GM19351 (cell line): ENCODE data around the gene DDTL.
"Not testable (repeated sequence)": the region's sequence is repeated elsewhere in the genome, so short reads cannot be mapped to it uniquely, and the experiment has no call there.

ENCODE experiments used
- ATAC-seq: cut with Tn5 transposase; IDR thresholded peaks from one replicate; pipeline ENCODE4 v1.9.1; 2021; ENCODE audit warnings: mild to moderate bottlenecking, moderate library complexity; ENCODE audit not compliant: unreplicated experiment

The DDTL gene

GRCh38 chr22:23966568-23966967 is at the start of gene DDTL:
Gene DDTL (plus strand): TSS chr22:23966888. CDS start chr22:23966915, 27 bp downstream.
- peak; percentile 90 for ATAC-seq

- ATAC-seq: not testable (repeated sequence)
Observed at GRCh38 chr22:23920267-23920611, 46.4 kb upstream of the DDTL start.

GRCh38 chr22:23921586-23922201 is 45.0 kb upstream of the DDTL start:
- not testable (repeated sequence) for ATAC-seq

DNA sequence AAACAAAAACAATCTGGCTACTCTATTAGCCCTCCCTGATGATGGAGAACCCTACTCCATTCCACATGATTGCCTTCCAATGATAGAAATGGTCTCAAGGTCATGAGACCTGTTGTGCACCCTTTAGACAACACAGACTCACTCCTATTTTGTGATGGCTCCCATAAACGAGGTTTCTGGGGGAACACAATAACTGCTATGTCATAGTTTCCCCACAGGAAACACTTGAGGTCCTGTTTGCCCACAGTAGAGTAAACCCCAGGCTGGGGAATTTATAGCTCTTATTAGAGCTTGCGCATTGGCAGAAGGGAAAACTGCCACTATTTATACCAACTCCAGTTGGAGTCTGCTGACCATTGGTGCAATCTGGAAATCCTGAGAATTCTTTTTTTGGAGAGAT is 43.8 kb upstream of the DDTL start:
- no peak for ATAC-seq

- no peak for ATAC-seq
Observed at GRCh38 chr22:23925020-23925606, 41.6 kb upstream of the DDTL start.

DNA sequence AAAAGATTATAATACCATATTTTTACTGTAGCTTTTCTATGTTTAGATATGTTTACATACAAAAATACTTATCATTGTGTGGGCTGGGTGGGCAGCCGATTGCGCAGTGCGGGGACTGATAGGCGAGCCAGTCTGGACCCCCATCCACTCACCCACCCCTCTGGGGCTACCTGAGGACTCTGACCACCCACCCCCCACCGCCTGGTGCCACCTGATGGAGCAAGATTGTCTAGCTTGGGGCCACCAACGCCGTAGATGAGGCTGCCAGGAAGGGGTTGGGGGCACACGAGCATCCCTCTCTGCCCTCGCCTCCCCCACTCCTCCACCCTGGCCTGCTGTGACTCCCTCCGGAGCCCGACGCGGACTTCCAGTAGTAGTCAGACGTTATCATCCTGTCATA is 40.1 kb upstream of the DDTL start:
- ATAC-seq: no peak

DNA sequence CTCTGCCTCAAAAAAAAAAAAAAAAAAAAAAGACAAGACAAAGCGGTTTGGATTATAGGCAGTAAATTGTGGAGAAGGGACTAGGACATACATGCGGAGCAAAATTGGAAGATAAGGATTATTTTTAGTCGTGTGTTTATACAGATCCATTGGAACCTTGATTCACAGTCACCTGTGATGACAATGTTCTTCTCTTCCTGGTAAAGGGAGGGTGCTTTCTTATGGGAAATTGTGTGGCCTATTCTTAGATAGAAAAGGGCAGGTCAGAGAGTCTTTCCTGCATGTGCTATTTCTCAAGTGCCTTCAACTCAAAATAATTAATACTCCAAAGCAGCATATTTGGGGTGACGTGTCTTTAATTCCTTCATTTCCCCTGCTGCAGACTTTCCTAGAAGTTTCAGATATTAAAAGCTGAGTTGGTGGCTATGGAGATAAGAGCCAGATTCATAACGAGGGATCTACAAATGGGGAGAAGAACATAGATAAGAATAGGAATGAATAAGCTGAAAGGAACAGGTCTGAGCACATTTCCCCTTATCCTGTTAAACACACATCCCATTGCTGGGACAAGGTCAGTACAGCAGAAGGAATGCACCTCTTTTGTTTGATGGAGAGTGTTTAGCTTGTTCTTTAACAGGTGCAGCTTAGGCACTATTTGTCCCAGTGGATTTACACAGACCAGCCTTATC is 28.2 kb upstream of the DDTL start:
- ATAC-seq: no peak

- ATAC-seq: no peak
Observed at GRCh38 chr22:23939017-23939357, 27.7 kb upstream of the DDTL start.

DNA sequence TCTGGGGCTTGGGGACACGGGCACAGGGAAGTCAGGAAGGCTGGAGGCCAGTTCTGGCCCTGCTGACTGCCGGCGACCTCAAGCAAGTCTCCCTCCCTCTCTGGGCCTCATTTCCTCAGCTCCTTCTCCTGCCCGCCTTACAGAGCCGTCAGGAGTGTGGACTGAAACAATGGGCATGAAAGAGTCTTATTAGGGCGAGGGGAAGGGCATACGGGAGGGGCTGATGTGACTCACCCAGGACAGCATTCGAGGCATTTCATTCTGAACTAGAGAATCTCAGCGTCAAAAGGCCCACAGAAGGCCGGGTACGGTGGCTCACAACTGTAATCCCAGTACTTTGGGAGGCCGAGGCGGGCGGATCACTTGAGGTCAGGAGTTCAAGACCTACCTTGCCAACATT is 26.5 kb upstream of the DDTL start:
- ATAC-seq: not testable (repeated sequence)

DNA sequence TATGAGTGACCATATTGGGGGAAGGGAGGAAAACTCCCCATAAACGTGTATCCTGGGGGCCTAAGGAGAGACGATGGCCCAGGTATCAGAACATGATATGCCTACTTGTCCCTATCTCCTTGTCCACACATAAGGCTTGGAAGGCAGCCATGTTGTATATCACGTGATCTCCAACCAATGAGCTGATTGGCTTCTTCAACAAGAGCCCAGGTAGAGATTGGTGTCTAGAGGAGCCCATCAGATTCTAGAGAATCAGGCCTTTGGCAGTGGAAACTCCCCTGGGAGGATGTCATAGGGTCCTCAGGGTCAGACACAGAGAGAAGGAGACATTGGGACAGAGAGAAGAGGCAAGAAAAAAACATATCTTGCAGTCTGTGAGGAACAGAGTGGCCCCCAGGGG is 19.3 kb upstream of the DDTL start:
- not testable (repeated sequence) for ATAC-seq

DNA sequence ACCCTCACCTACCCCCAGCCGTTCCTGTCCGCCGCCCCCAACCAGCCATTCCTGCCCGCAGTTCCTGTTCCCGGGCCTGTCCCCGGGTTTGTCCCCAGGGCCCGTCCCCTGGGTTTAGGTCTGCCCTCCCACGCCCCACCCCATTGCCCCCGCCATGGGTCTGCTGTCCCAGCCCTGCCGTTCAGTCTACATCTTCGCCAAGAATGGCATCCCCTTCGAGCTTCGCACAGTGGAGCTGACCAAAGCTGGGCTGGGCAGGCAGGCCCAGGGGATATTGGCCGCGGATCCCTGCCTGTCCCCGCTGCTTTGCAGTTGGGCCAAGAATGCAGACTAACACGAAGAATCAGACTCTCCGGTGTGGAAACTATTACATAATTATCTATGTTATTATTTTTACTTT is 16.9 kb upstream of the DDTL start:
- ATAC-seq: not testable (repeated sequence)

DNA sequence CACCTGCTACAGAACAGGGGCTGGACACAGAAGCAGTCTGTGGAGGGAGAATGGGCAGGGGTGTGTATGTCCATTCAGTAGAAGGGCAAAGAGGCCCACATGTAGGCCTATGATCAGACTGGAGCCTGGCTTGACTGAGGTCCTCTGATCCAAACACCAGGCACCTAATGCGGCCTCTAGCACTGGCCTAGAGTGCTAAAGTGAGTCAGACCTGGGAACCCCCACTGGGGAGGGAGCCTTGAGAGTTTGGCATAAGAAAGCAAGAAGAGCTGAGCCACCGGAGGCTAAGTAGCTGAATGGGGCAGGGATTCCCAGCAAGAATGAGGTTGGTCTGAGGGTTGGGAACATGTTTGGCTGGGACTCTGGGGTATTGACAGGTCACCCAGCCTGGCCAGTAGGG is 15.3 kb upstream of the DDTL start:
- not testable (repeated sequence) for ATAC-seq

DNA sequence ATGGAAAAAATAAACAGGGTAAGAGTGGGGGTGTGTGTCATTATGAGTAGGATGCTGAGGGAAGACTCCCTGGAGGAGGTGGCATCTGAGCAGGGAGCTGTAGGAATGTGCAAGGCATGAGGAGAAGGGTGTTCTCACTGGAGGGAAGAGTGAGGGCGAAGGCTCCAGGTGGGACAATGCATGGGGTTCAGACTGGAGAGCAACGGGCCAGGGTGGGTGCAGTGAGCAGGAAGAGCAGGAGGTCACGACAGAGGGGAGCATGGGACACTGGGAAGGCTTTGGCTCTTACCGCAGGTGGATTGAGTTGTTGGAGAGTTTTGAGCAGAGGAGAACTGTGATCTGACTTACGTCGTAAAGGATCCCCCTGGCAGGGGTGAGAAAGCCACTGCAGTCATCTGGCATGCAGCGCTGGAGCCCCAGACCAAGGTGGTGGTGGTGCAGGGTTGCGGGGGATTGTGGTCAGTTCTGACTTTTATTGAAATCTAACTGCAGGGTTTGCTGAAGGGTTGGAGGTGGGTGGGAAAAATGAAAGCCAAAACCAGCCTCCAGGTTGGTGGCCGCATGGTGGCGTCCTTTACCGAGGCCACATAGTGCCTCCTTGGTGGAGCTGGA is 13.8 kb upstream of the DDTL start:
- ATAC-seq: not testable (repeated sequence)

DNA sequence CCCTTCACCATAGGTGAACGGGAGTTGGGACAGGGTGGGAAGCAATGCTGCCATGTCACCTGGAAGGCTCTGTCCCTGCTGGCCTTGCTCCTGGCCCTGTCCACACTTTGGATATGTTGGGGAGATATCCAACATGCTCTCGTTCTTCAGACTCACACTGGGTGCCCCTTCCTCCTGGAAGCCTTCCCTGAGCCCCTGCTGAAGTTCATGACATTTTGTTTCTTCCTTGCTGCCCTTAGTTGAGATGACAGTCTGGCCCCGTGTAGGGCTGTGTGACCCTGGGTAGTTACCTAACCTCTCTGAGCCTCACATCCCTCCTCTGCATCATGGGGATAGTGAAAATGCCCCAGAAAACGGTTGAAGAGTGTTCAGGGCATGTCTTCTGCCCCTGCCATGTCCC is 13.2 kb upstream of the DDTL start:
- not testable (repeated sequence) for ATAC-seq

DNA sequence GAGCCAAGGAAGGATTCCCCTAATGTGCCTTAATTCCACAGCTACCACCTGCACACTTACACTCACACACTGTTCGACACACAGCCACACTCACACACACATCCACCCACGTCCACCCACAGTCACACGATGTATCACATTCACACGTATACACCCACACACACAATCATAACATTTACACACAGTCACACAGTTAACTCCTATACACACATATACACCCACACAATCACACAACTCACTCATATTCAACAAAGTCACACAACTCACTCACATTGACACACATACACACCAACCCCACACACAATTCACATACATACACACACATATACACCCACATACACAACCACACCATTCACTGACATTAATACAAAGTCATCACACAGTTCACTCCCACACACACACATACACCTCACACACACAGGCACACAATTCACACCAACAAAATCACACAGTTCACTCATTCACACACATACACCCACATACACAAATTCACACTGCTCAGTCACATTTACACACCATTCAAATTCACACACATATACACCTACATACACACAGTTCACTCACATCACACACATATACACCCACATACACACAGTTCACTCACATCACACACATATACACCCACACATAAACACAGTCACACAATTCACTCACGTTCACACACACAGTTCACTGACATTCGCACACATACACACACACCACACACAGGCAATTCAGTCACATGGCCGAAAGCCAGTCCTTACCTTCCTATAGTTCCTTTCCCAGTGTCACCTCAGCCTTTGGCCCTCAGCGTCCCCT is 12.3 kb upstream of the DDTL start:
- ATAC-seq: not testable (repeated sequence)

DNA sequence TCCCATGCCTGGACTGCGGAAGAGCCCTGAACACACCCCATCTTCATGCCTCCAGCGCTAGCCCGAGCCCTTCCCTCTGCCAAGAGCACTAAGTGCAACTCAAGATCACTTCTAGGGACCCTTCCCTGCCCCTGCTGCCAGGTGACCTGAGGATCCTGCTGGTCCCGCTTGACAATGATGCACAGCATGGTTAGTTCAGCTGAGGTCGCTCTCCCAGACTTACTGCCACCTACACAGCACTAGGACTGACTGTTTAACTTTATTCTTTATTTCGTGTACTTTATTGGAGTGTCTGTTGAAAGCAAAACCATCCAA is 11.7 kb upstream of the DDTL start:
- not testable (repeated sequence) for ATAC-seq

DNA sequence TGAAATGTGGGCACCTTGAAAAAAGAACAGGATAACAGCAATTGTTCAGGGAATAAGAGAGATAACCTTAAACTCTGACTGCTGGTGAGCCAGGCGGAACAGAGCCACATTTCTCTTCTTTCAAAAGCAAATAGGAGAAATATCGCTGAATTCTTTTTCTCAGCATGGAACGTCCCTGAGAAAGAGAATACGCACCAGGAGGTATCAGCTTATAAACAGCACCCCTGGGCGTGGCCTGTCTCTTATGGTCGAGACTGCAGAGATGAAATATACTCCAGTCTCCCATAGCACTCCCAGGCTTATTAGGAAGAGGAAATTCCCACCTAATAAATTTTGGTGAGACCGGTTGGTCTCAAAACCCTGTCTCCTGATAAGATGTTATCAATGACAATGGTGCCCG is 10.8 kb upstream of the DDTL start:
- ATAC-seq: not testable (repeated sequence)

- not testable (repeated sequence) for ATAC-seq
Observed at GRCh38 chr22:23956301-23956900, 10.3 kb upstream of the DDTL start.

DNA sequence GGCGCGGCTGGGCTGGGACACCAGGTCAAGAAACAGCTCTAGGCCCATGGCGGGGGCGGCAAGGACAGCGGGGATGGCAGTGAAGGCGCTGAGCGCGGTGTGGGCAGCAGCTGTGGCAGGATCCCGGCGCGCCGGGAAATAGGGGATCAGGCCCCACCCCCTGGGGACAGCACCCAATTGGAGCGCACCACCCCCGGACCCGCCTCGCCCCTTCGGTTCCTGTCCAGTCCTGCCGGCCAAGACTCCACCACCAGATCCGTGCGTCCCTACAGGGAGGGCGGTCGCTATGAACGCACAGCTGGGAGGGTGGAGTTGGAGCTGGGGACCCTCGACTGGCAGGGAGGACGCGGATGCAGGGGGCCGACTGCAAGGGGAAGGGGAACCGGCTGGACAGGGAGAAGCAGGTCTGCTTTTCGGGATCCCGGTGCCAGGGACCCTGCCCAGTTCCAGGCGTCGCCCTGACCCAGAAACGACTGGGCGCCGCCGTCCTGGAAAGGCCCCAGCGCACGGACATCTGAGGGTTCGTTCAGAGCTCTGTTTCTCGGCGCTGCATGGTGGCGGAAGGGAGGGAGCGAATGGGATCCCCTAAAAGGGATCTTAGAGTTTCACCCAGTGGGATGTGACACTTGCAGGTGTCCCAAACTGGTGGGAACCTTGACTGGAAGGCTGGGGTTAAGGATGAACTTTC is 5.5 kb upstream of the DDTL start, which contains the start of gene GSTT2B:
GSTT2B (minus strand) TSS at position 112 of the 688 bp plus-strand sequence; CDS start at position 48, 64 bp downstream.
- ATAC-seq: not testable (repeated sequence)

- ATAC-seq: peak; percentile 39
Observed at GRCh38 chr22:23966094-23966493, 594 bp upstream of the DDTL start.
